AG04450 (cell line): Measurements from ENCODE around the gene KCTD21. TPM values are rescaled to one million over a fixed set of nuclear protein-coding genes. Genes with fewer than 3 reads are reported as not detected.
"Not testable (repeated sequence)": the region's sequence is repeated elsewhere in the genome, so short reads cannot be mapped to it uniquely, and the experiment has no call there.

Source experiments
- CTCF ChIA-PET: fragments of 300-600, 350-600 bp; formaldehyde crosslinking; extraction: SDS; loops from one replicate; lab custom pipeline; 2022; ENCODE audit warnings: antibody characterized with exemption, inconsistent platforms; lab: Charles Lee
- POLR2A ChIA-PET: fragments of 350-600 bp; formaldehyde crosslinking; extraction: SDS; loops from one replicate; lab custom pipeline; 2021; ENCODE audit warnings: antibody characterized with exemption, inconsistent platforms; lab: Yijun Ruan, JAX
- DNase-seq: peaks from one replicate; pipeline ENCODE4 v3.0.0-alpha.2; 2011; ENCODE audit warnings: low read depth, low spot score
- H3K27ac ChIP-seq: one replicate; pipeline ENCODE4 v1.5.1; 2012; ENCODE audit warnings: low read depth, low read length, control low read depth
- H3K27me3 ChIP-seq: one replicate; pipeline ENCODE4 v1.6.0; 2012; ENCODE audit warnings: low read length; ENCODE audit not compliant: control insufficient read depth, insufficient read depth
- H3K4me3 ChIP-seq: 2 replicates; pipeline ENCODE4 v1.5.1; 2011; ENCODE audit warnings: mild to moderate bottlenecking, low read depth, low read length, control low read depth
- H3K9me3 ChIP-seq: 2 replicates; pipeline ENCODE4 v1.5.1; 2012; ENCODE audit warnings: low read length; ENCODE audit not compliant: control insufficient read depth, insufficient read depth
- polyA minus RNA-seq: library from RNA; depleted of rRNA, polyadenylated mRNA; stranded (reverse); fragments of >200 nt; gene quantifications from 2 replicates; pipeline ENCODE4 v1.2.3, GENCODE V29; 2011; rRNA and poly(A)+ RNA removed
- polyA plus RNA-seq: library from polyadenylated mRNA; depleted of rRNA; stranded (reverse); fragments of >200 nt; gene quantifications from 2 replicates; pipeline ENCODE4 v1.2.3, GENCODE V29; 2011; rRNA removed
- TF ChIP-seq, protein P1 (sequence below): IDR thresholded peaks from 2 replicates; pipeline ENCODE4 v1.5.1; 2011; ENCODE audit warnings: low read depth, low read length, control low read depth, inconsistent platforms

Gene KCTD21, protein sequence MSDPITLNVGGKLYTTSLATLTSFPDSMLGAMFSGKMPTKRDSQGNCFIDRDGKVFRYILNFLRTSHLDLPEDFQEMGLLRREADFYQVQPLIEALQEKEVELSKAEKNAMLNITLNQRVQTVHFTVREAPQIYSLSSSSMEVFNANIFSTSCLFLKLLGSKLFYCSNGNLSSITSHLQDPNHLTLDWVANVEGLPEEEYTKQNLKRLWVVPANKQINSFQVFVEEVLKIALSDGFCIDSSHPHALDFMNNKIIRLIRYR
- polyA plus RNA-seq (18.4 and 19.7 TPM in 2 replicates), polyA minus RNA-seq (42.1 and 65.1 TPM in 2 replicates)

DNA sequence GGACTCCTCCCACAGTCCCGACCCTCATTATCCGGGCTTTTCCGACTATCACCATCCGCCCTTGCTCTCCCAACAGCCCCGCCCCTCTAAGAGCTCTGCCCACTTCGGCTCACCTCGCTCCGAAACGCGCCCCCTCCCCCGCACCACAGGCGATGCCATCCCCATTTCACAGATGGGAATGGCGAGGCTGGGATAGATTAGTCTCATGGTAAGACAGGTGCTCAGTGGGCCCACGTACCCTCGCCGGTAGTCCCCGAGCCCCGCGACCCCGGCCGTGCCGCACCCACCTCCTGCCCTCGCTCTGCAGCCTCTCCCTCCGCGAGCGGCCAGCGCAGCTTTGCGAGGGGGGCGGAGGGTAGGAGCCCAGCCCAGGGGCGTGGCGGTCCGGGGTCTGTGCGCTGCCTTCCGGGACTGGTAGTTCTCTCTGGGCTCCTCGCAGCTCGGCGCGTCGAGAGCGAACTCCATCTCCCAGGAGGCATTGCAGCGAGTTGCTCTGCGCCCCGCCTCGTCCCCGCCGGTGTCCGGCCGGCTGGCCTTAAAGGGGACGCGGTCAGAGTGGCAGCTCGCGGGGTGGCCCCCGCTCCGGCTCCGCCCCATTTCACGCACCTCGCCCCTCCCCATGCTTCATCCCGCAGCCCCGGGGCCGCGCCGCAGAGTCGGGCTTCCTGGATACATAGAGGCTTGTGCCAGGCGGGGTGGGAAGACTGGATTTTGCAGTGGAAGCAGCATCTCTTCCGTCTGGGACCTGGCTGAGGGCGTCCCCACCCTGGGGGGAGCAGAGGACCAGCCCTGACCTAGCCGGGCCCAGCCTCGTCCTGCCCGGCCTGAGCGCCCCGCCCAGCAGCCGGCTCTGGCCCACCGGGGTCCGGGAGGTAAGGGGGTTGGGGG lies at the start of gene KCTD21, which contains the start of gene USP35:
TSS of gene KCTD21 (minus strand) at position 341 of the 888 bp plus-strand sequence. CDS start 14,072 bp downstream, outside the sequence.
TSS of gene USP35 (plus strand) at position 634 of the 888 bp plus-strand sequence. CDS start 7,327 bp downstream, outside the sequence.
- ChIA-PET CTCF (interaction anchor here (0.6 to 1.9 kb wide), 2 partner anchors 40 to 376 kb away, joined by 4 to 5 read pairs; no protein-coding TSS in a partner anchor), POLR2A (interaction anchor here (0.6 to 1.8 kb wide), 13 partner anchors 14 to 375 kb away, joined by 3 to 9 read pairs (median 4); partner anchors contain the start of genes ALG8, GAB2, INTS4 and RSF1)
- H3K27me3 ChIP-seq = no peaks in the 10 kb centered on the region
- peak within 1 kb of the TSS; percentile 82 for H3K4me3 ChIP-seq
- DNase-seq = peak; percentile 91
- TF ChIP-seq, protein P1, sequence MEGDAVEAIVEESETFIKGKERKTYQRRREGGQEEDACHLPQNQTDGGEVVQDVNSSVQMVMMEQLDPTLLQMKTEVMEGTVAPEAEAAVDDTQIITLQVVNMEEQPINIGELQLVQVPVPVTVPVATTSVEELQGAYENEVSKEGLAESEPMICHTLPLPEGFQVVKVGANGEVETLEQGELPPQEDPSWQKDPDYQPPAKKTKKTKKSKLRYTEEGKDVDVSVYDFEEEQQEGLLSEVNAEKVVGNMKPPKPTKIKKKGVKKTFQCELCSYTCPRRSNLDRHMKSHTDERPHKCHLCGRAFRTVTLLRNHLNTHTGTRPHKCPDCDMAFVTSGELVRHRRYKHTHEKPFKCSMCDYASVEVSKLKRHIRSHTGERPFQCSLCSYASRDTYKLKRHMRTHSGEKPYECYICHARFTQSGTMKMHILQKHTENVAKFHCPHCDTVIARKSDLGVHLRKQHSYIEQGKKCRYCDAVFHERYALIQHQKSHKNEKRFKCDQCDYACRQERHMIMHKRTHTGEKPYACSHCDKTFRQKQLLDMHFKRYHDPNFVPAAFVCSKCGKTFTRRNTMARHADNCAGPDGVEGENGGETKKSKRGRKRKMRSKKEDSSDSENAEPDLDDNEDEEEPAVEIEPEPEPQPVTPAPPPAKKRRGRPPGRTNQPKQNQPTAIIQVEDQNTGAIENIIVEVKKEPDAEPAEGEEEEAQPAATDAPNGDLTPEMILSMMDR = no peak
- peak within 1 kb of the TSS; percentile 22 for H3K27ac ChIP-seq
- no peaks in the 10 kb centered on the region for H3K9me3 ChIP-seq

DNA sequence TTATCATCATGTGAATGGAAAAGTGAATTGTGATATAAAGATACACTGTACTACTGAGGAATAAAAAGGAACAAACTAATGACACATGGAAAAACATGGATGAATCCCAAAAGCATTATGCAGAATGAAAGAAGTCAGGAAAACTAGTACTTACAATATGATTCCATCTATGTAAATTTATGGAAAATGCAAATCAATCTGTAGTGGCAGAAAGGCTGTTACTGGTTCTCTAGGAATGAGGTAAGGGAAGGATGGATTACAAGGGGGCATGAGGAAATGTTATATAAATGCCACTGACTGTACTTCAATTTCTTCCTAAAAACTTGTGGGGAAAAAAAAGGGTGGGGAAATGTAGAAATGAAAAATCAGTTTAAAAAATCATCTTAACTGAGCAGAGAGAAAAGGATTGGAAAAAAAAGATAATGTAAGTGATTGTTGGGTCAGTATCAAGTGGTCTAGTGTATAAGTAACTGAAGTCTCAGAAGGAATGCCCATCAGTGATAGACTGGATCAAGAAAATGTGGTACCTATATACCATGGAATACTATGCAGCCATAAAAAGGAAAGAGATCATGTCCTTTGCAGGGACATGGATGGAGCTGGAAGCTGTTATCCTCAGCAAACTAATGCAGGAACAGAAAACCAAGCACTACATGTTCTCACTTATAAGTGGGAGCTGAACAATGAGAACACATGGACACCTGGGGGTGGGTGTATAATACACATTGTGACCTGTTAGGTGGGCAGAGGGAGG lies 49.0 kb upstream of the KCTD21 start:
- POLR2A ChIA-PET = no interaction called here
- Histone ChIP-seq H3K4me3 (no peak overlapping the region), H3K9me3 (peaks cover 4% of the 10 kb centered on the region; the same call in 1 of the 2 replicates), H3K27me3 (no peaks in the 10 kb centered on the region), H3K27ac (no peak overlapping the region)
- no peak for DNase-seq
- CTCF ChIA-PET = interaction anchor here (1.1 kb wide), 1 partner anchor 327 kb away, joined by 4 read pairs; no protein-coding TSS in a partner anchor
- TF ChIP-seq, protein P1 = no peak

DNA sequence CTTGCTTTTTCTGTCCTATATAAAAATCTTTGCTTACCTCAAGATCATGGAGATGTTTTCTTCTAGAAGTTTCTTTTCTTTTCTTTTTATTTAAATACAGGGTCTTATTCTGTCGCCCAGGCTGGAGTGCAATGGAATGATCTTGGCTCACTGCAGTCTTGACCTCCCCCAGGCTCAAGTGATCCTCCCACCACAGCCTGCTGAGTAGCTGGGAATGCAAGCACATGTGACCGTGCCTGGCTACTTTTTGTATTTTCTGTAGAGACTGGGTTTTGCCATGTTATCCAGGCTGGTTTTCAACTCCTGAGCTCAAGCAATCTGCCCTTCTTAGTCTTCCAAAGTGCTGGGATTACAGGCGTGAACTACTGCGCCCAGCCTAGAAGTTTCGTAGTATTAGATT lies 45.6 kb upstream of the KCTD21 start:
- Histone ChIP-seq H3K9me3 (no peaks in the 10 kb centered on the region), H3K27ac (no peak overlapping the region), H3K27me3 (no peaks in the 10 kb centered on the region), H3K4me3 (no peak overlapping the region)
- ChIA-PET POLR2A (no interaction called here), CTCF (interaction anchor here (1.0 kb wide), 1 partner anchor 330 kb away, joined by 3 read pairs; no protein-coding TSS in a partner anchor)
- no peak for DNase-seq
- TF ChIP-seq, protein P1 = no peak

DNA sequence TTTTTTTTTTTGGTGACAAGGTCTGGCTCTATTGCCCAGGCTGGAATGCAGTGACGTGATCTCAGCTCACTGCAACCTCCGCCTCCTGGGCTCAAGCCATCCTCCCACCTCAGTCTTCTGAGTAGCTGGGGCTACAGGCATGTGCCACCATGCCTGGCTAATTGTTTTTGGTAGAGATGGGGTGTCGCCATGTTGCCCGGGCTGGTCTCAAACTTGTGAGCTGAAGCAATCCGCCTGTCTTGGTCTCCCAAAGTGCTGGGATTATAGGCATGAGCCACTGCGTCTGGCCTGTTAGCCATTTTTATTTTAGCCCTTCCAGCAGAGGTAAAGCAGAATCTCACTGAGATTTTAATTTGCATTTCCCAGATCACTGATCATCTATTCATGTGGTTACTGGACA lies 44.6 kb upstream of the KCTD21 start:
- CTCF ChIA-PET = interaction anchor here (1.9 kb wide), 1 partner anchor 331 kb away, joined by 9 read pairs; no protein-coding TSS in a partner anchor
- H3K27me3 ChIP-seq, DNase-seq, H3K9me3 ChIP-seq, POLR2A ChIA-PET, H3K4me3 ChIP-seq, H3K27ac ChIP-seq: not testable (repeated sequence)
